H1 (cell line): ENCODE data around the gene PRSS12.

Experiments used
- EZH2 ChIP-seq: fragments of 200-600 bp; sonication (generic); IDR thresholded peaks from 2 replicates; pipeline ENCODE4 v1.7.1; 2012; ENCODE audit warnings: low read depth, mild to moderate bottlenecking, moderate library complexity, low read length, inconsistent platforms; ENCODE audit not compliant: severe bottlenecking
- HDAC6 ChIP-seq: IDR thresholded peaks from one replicate; pipeline ENCODE4 v1.7.1; 2012; ENCODE audit warnings: low read depth, mild to moderate bottlenecking, inconsistent platforms, low read length, moderate library complexity
- JUN ChIP-seq: IDR thresholded peaks from 2 replicates; pipeline ENCODE4 v1.6.1; 2011; ENCODE audit warnings: low read depth, mild to moderate bottlenecking, improper control_type of control experiment, low read length
- POLR2A ChIP-seq, 2 experiments: IDR thresholded peaks; 1 replicate in 1 of 2; 2 replicates in 1 of 2; pipeline ENCODE4 v1.6.1; 2011; ENCODE audit warnings: low read depth in 2 of 2, low read length in 2 of 2, mild to moderate bottlenecking in 2 of 2; ENCODE audit errors: control extremely low read depth in 1 of 2
- RAD21 ChIP-seq, 2 experiments: IDR thresholded peaks in 1 of 2; conservative IDR thresholded peaks in 1 of 2; 2 replicates each; pipeline ENCODE4 v1.6.1; 2011; ENCODE audit warnings: low read depth in 2 of 2, low read length in 2 of 2, improper control_type of control experiment in 1 of 2, inconsistent platforms in 1 of 2, mild to moderate bottlenecking in 1 of 2, moderate library complexity in 1 of 2
- RNF2 ChIP-seq: fragments of 200-900, 300-1000 bp; sonication (generic); IDR thresholded peaks from 2 replicates; pipeline ENCODE4 v1.7.1; 2016; ENCODE audit warnings: borderline replicate concordance, low read depth, mild to moderate bottlenecking, antibody characterized with exemption, low read length; ENCODE audit not compliant: poor library complexity, severe bottlenecking; ENCODE audit errors: missing control alignments
- SUZ12 ChIP-seq: fragments of 200-600 bp; sonication (generic); IDR thresholded peaks from 2 replicates; pipeline ENCODE4 v1.6.1; 2012; ENCODE audit warnings: mild to moderate bottlenecking, inconsistent platforms, low read length, moderate library complexity, mixed read lengths
- TF ChIP-seq, protein P1 (sequence below), 3 experiments: IDR thresholded peaks; 1 replicate in 2 of 3; 2 replicates in 1 of 3; pipeline versions ENCODE4 v1.5.1 to v1.6.1; 2011; ENCODE audit warnings: low read length in 3 of 3, mild to moderate bottlenecking in 3 of 3, inconsistent platforms in 2 of 3, low read depth in 1 of 3, moderate library complexity in 1 of 3; ENCODE audit not compliant: insufficient read depth in 1 of 3; ENCODE audit errors: control extremely low read depth in 1 of 3

DNA sequence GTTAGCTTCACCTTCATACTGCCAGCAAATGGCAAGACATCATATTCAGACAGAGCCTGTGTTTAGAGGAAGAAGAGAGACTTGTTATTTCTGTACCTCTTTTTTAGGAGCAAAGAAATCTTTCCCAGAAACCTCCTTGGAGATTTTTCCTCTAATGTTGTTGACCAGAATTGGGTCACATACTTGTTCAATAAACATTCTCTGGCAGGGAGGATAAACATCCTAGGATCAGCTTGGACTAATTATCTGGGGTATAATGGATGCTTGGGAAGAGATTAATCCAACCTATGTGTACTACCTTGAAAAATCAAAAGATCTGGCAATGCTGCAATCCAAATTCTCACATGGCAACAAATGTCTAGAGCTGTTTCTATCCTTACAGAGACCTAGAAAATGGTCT, 8.4 kb upstream of the PRSS12 start:
- TF ChIP-seq, protein P1, sequence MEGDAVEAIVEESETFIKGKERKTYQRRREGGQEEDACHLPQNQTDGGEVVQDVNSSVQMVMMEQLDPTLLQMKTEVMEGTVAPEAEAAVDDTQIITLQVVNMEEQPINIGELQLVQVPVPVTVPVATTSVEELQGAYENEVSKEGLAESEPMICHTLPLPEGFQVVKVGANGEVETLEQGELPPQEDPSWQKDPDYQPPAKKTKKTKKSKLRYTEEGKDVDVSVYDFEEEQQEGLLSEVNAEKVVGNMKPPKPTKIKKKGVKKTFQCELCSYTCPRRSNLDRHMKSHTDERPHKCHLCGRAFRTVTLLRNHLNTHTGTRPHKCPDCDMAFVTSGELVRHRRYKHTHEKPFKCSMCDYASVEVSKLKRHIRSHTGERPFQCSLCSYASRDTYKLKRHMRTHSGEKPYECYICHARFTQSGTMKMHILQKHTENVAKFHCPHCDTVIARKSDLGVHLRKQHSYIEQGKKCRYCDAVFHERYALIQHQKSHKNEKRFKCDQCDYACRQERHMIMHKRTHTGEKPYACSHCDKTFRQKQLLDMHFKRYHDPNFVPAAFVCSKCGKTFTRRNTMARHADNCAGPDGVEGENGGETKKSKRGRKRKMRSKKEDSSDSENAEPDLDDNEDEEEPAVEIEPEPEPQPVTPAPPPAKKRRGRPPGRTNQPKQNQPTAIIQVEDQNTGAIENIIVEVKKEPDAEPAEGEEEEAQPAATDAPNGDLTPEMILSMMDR (IDR thresholded peaks at IDR 0.05; ENCODE audit: control extremely low read depth in 1 of 3, insufficient read depth in 1 of 3, low read depth in 1 of 3, low read length in 3 of 3): no peak
- no peak for TF ChIP-seq JUN
- TF ChIP-seq RNF2: no peak
- no peak for TF ChIP-seq EZH2
- TF ChIP-seq POLR2A (IDR thresholded peaks at IDR 0.05; ENCODE audit: control extremely low read depth in 1 of 2, low read depth in 2 of 2, low read length in 2 of 2): no peak
- TF ChIP-seq SUZ12: no peak
- TF ChIP-seq RAD21 (IDR thresholded peaks at IDR 0.05 in 1 of 2, conservative IDR thresholded peaks at IDR 0.05 in 1 of 2; ENCODE audit: low read depth in 2 of 2, low read length in 2 of 2): no peak
- TF ChIP-seq HDAC6: no peak
